IMR-90 (cell line): Measurements from ENCODE around the gene FMN2. TPM values are rescaled to one million over a fixed set of nuclear protein-coding genes. Genes with fewer than 3 reads are reported as not detected.

Experiments
- ATAC-seq: fragments of 200-7000 bp; cut with Tn5 transposase; 2 replicates; pipeline ENCODE4 v1.9.1; 2020; ENCODE audit warnings: low read depth, mild to moderate bottlenecking, moderate library complexity
- BruUV-seq: library from RNA; stranded (reverse); fragments of 400-500 nt; replicated peaks from 2 replicates; lab custom pipeline; 2021; lab: Mats Ljungman, UMichigan
- CTCF ChIA-PET: fragments of 300-600 bp; formaldehyde crosslinking; extraction: SDS; loops from one replicate; lab custom pipeline; 2021; ENCODE audit warnings: antibody characterized with exemption; lab: Yijun Ruan, JAX
- POLR2A ChIA-PET: fragments of 300-600 bp; sonication (Branson Sonifier 250); formaldehyde crosslinking; loops from one replicate; lab custom pipeline; 2022; ENCODE audit warnings: antibody characterized with exemption; ENCODE audit not compliant: unreplicated experiment; lab: Charles Lee
- DNase-seq: peaks from one replicate; pipeline ENCODE4 v3.0.0; 2013
- H2AFZ ChIP-seq: replicated peaks from 2 replicates; pipeline ENCODE3; 2013; ENCODE audit warnings: low read length, mild to moderate bottlenecking; ENCODE audit not compliant: poor library complexity
- H2AK5ac ChIP-seq: 2 replicates; pipeline ENCODE4 v1.6.1; 2013; ENCODE audit warnings: low read depth, low read length, inconsistent platforms
- H2AK9ac ChIP-seq: replicated peaks from 2 replicates; pipeline ENCODE3; 2013; ENCODE audit warnings: mild to moderate bottlenecking, low read depth, low read length, moderate library complexity; ENCODE audit not compliant: poor library complexity
- H2BK120ac ChIP-seq: 2 replicates; pipeline ENCODE4 v1.6.1; 2013; ENCODE audit warnings: low read depth, low read length, inconsistent platforms
- H2BK15ac ChIP-seq: 3 replicates; pipeline ENCODE4 v1.6.1; 2013; ENCODE audit warnings: low read depth, low read length, inconsistent platforms
- H2BK20ac ChIP-seq: 2 replicates; pipeline ENCODE4 v1.6.1; 2013; ENCODE audit warnings: low read depth, mild to moderate bottlenecking, inconsistent platforms, low read length, moderate library complexity
- H2BK5ac ChIP-seq: 2 replicates; pipeline ENCODE4 v1.6.1; 2013; ENCODE audit warnings: mild to moderate bottlenecking, low read depth, low read length, inconsistent platforms; ENCODE audit not compliant: poor library complexity, severe bottlenecking
- H3K14ac ChIP-seq: replicated peaks from 2 replicates; pipeline ENCODE4 v1.6.1; 2013; ENCODE audit warnings: low read depth, low read length, inconsistent platforms
- H3K18ac ChIP-seq: 2 replicates; pipeline ENCODE4 v1.6.1; 2013; ENCODE audit warnings: low read depth, low read length, control low read depth
- H3K23ac ChIP-seq: 2 replicates; pipeline ENCODE4 v1.6.1; 2013; ENCODE audit warnings: low read depth, low read length, inconsistent platforms
- H3K27ac ChIP-seq: 2 replicates; pipeline ENCODE4 v1.5.1; 2013; ENCODE audit warnings: mild to moderate bottlenecking, control low read depth, low read length; ENCODE audit not compliant: insufficient read depth
- H3K27me3 ChIP-seq: 2 replicates; pipeline ENCODE4 v1.6.1; 2013; ENCODE audit warnings: low read length; ENCODE audit not compliant: control insufficient read depth, insufficient read depth
- H3K36me3 ChIP-seq: 2 replicates; pipeline ENCODE4 v1.6.1; 2013; ENCODE audit warnings: low read length, mixed read lengths; ENCODE audit not compliant: control insufficient read depth, insufficient read depth
- H3K4ac ChIP-seq: 2 replicates; pipeline ENCODE4 v1.6.1; 2013; ENCODE audit warnings: low read depth, low read length, inconsistent platforms
- H3K4me1 ChIP-seq: 2 replicates; pipeline ENCODE4 v1.6.1; 2013; ENCODE audit warnings: low read length, mixed read lengths; ENCODE audit not compliant: control insufficient read depth, insufficient read depth
- H3K4me2 ChIP-seq: 2 replicates; pipeline ENCODE4 v1.6.1; 2013; ENCODE audit warnings: low read depth, mild to moderate bottlenecking, control low read depth, low read length, moderate library complexity
- H3K4me3 ChIP-seq: 2 replicates; pipeline ENCODE4 v1.5.1; 2013; ENCODE audit warnings: low read depth, mild to moderate bottlenecking, control low read depth, low read length, moderate library complexity; ENCODE audit not compliant: insufficient read depth
- H3K56ac ChIP-seq: 2 replicates; pipeline ENCODE4 v1.6.1; 2013; ENCODE audit warnings: low read length, inconsistent platforms; ENCODE audit not compliant: insufficient read depth; ENCODE audit errors: extremely low read depth
- H3K79me1 ChIP-seq, 2 experiments: 2 replicates each; pipeline ENCODE4 v1.6.1; 2013; ENCODE audit warnings: low read length in 2 of 2, inconsistent platforms in 1 of 2, low read depth in 1 of 2
- H3K9ac ChIP-seq: 2 replicates; pipeline ENCODE4 v1.6.1; 2013; ENCODE audit warnings: low read depth, low read length, control low read depth
- H3K9me1 ChIP-seq: 2 replicates; pipeline ENCODE4 v1.6.1; 2013; ENCODE audit warnings: low read length, inconsistent platforms; ENCODE audit not compliant: insufficient read depth
- H3K9me3 ChIP-seq: 2 replicates; pipeline ENCODE4 v1.6.1; 2013; ENCODE audit warnings: low read length; ENCODE audit not compliant: control insufficient read depth, insufficient read depth
- H4K20me1 ChIP-seq: 2 replicates; pipeline ENCODE4 v1.6.1; 2013; ENCODE audit warnings: low read length, inconsistent platforms; ENCODE audit not compliant: insufficient read depth
- H4K5ac ChIP-seq: 2 replicates; pipeline ENCODE4 v1.6.1; 2013; ENCODE audit warnings: mild to moderate bottlenecking, low read depth, low read length, control low read depth
- H4K8ac ChIP-seq, 2 experiments: 2 replicates each; pipeline ENCODE4 v1.6.1; 2013; ENCODE audit warnings: low read depth in 2 of 2, low read length in 2 of 2, control low read depth in 1 of 2, inconsistent platforms in 1 of 2
- H4K91ac ChIP-seq: 2 replicates; pipeline ENCODE4 v1.6.1; 2013; ENCODE audit warnings: low read depth, low read length, inconsistent platforms; ENCODE audit not compliant: insufficient read depth
- BHLHE40 ChIP-seq: fragments of 150-350 bp; IDR thresholded peaks from 2 replicates; pipeline ENCODE4 v1.6.1; 2016; ENCODE audit warnings: mild to moderate bottlenecking, low read depth, low read length
- CEBPB ChIP-seq: IDR thresholded peaks from 2 replicates; pipeline ENCODE4 v1.6.1; 2012; ENCODE audit warnings: low read depth, low read length, improper control_type of control experiment
- CHD1 ChIP-seq: IDR thresholded peaks from 2 replicates; pipeline ENCODE4 v1.6.1; 2012; ENCODE audit warnings: low read depth, low read length, improper control_type of control experiment
- CTCF ChIP-seq: conservative IDR thresholded peaks from 2 replicates; pipeline ENCODE4 v1.5.1; 2012; ENCODE audit warnings: mild to moderate bottlenecking, low read depth, low read length, improper control_type of control experiment
- ELK1 ChIP-seq: fragments of 150-350 bp; IDR thresholded peaks from 2 replicates; pipeline ENCODE4 v1.6.1; 2016; ENCODE audit warnings: low read depth, mild to moderate bottlenecking, low read length, moderate library complexity, borderline replicate concordance
- FOS ChIP-seq: fragments of 150-350 bp; IDR thresholded peaks from 2 replicates; pipeline ENCODE4 v1.6.1; 2016; ENCODE audit warnings: low read depth, low read length
- MAFK ChIP-seq: IDR thresholded peaks from 2 replicates; pipeline ENCODE4 v1.6.1; 2012; ENCODE audit warnings: low read depth, low read length, improper control_type of control experiment
- MAZ ChIP-seq: IDR thresholded peaks from 2 replicates; pipeline ENCODE4 v1.6.1; 2012; ENCODE audit warnings: low read depth, mild to moderate bottlenecking, low read length, improper control_type of control experiment, moderate library complexity, borderline replicate concordance
- NFE2L2 ChIP-seq: fragments of 150-350 bp; IDR thresholded peaks from 2 replicates; pipeline ENCODE4 v1.6.1; 2016; ENCODE audit warnings: low read depth, mild to moderate bottlenecking, low read length
- POLR2A ChIP-seq: IDR thresholded peaks from 2 replicates; pipeline ENCODE4 v1.6.1; 2012; ENCODE audit warnings: mild to moderate bottlenecking, low read depth, low read length
- RAD21 ChIP-seq: IDR thresholded peaks from 2 replicates; pipeline ENCODE4 v1.6.1; 2012; ENCODE audit warnings: low read length, improper control_type of control experiment
- SMC3 ChIP-seq: fragments of 150-350 bp; IDR thresholded peaks from 2 replicates; pipeline ENCODE4 v1.6.1; 2016; ENCODE audit warnings: low read depth, mild to moderate bottlenecking, antibody characterized with exemption, low read length, moderate library complexity
- USF2 ChIP-seq: fragments of 150-350 bp; IDR thresholded peaks from 2 replicates; pipeline ENCODE4 v1.6.1; 2017; ENCODE audit warnings: mild to moderate bottlenecking, antibody characterized with exemption, low read length, low read depth
- WGBS, 2 experiments: methylation state at CpG; one replicate each; pipeline versions ENCODE4 v1.1.5 to v1.1.7; 2013; ENCODE audit warnings: missing lambda C conversion rate in 2 of 2; ENCODE audit not compliant: insufficient read length in 1 of 2; ENCODE audit errors: extremely low coverage in 2 of 2; 5-methylcytosine and 5-hydroxymethylcytosine counted together
- dilution Hi-C: fragments of 300-500 bp; cut with HindIII; formaldehyde crosslinking; loops from one replicate; pipeline ENCODE4 v1.14.3; 2018; ENCODE audit warnings: low sequenced_read_pairs; ENCODE audit not compliant: unreplicated experiment
- in situ Hi-C: fragments of 300-500 bp; cut with MboI; formaldehyde crosslinking; loops from 3 replicates; pipeline ENCODE4 v1.14.3; 2019; ENCODE audit warnings: low sequenced_read_pairs, inconsistent platforms, mixed read lengths
- intact Hi-C: fragments of 100-400 bp; cut with micrococcal nuclease; formaldehyde crosslinking; loops from 2 replicates; pipeline ENCODE4 v1.10.0; 2022
- polyA plus RNA-seq, 3 experiments: library from polyadenylated mRNA; depleted of rRNA; stranded (reverse); fragments of >200 nt; gene quantifications; 2 replicates each; pipeline ENCODE4 v1.2.3, GENCODE V29; 2012; ENCODE audit warnings: low replicate concordance in 1 of 3
- total RNA-seq: library from RNA; depleted of rRNA; stranded (reverse); fragments of >200 nt; gene quantifications from 2 replicates; pipeline ENCODE4 v1.2.3, GENCODE V29; 2012

The FMN2 gene
- total and polyA plus RNA-seq, 2 of the 4 experiments (the other 2 are of a cell fraction) = 29.0 to 35.8 TPM

GRCh38 chr1:240245629-240246020 lies 153.9 kb downstream of the FMN2 start:
- Histone ChIP-seq H3K56ac (peak overlapping the region; percentile 96), H4K5ac (peak overlapping the region; percentile 84; the same call in 1 of the 2 replicates), H3K14ac (peak overlapping the region; percentile 80), H4K20me1 (no peaks in the 10 kb centered on the region), H2AK9ac (peak overlapping the region; percentile 91), H2BK5ac (peak overlapping the region; percentile 90), H3K9me3 (peaks cover 2% of the 10 kb centered on the region; the same call in 1 of the 2 replicates), H4K91ac (peak overlapping the region; percentile 92), H3K4me1 (peaks cover 12% of the 10 kb centered on the region), H3K4me3 (no peak overlapping the region), H4K8ac (peak overlapping the region; percentile 44 to 87), H3K79me1 (peaks cover 5 to 35% of the 10 kb centered on the region in 2 experiments), H3K4me2 (peak overlapping the region; percentile 41; the same call in 1 of the 2 replicates), H2AK5ac (peak overlapping the region; percentile 87), H3K27me3 (no peaks in the 10 kb centered on the region), H2BK120ac (peak overlapping the region; percentile 92), H2AFZ (no peak overlapping the region), H3K4ac (peak overlapping the region; percentile 93), H2BK15ac (peak overlapping the region; percentile 81; the same call in 2 of the 3 replicates), H2BK20ac (peak overlapping the region; percentile 83), H3K36me3 (no peaks in the 10 kb centered on the region), H3K18ac (peak overlapping the region; percentile 67; the same call in 1 of the 2 replicates), H3K23ac (peak overlapping the region; percentile 92), H3K9me1 (peaks cover 6% of the 10 kb centered on the region; the same call in 1 of the 2 replicates), H3K9ac (peak overlapping the region; percentile 47; the same call in 1 of the 2 replicates), H3K27ac (peak overlapping the region; percentile 82)
- WGBS, 2 experiments = no CpG with 5 or more reads among the region's 6 CpGs
- TF ChIP-seq POLR2A (no peak), ELK1 (no peak), SMC3 (no peak), MAFK (no peak), USF2 (no peak), CHD1 (no peak), BHLHE40 (no peak), MAZ (no peak), CEBPB (no peak), CTCF (no peak), RAD21 (no peak), FOS (no peak), NFE2L2 (no peak)
- ChIA-PET POLR2A (no interaction called here), CTCF (no interaction called here)
- no peak for ATAC-seq
- peak; percentile 31 for DNase-seq
- dilution Hi-C loops = no loop called here
- intact Hi-C loops = no loop called here
- no TSS peak for BruUV-seq
- in situ Hi-C loops = no loop called here
